NCI-H187 (cell line): Measurements from ENCODE around the gene PRSS57.

Experiments used
- DNase-seq, 2 experiments: peaks; one replicate each; lab custom pipeline; 2025; lab: John Stamatoyannopoulos, UW

Gene PRSS57

GRCh38 chr19:652467-653389 lies 42.5 kb downstream of the PRSS57 start:
- no peak for DNase-seq

GRCh38 chr19:651991-652390 lies 43.3 kb downstream of the PRSS57 start:
- no peak for DNase-seq

GRCh38 chr19:651114-651818 lies 44.0 kb downstream of the PRSS57 start:
- DNase-seq, result no peak

- no peak for DNase-seq
Observed at GRCh38 chr19:650121-650520, 45.1 kb downstream of the PRSS57 start.

- no peak for DNase-seq
Observed at GRCh38 chr19:648904-649801, 46.1 kb downstream of the PRSS57 start.

GRCh38 chr19:648305-648704 lies 46.9 kb downstream of the PRSS57 start:
- DNase-seq, result no peak

GRCh38 chr19:647566-648284 lies 47.5 kb downstream of the PRSS57 start:
- DNase-seq, result no peak

DNA sequence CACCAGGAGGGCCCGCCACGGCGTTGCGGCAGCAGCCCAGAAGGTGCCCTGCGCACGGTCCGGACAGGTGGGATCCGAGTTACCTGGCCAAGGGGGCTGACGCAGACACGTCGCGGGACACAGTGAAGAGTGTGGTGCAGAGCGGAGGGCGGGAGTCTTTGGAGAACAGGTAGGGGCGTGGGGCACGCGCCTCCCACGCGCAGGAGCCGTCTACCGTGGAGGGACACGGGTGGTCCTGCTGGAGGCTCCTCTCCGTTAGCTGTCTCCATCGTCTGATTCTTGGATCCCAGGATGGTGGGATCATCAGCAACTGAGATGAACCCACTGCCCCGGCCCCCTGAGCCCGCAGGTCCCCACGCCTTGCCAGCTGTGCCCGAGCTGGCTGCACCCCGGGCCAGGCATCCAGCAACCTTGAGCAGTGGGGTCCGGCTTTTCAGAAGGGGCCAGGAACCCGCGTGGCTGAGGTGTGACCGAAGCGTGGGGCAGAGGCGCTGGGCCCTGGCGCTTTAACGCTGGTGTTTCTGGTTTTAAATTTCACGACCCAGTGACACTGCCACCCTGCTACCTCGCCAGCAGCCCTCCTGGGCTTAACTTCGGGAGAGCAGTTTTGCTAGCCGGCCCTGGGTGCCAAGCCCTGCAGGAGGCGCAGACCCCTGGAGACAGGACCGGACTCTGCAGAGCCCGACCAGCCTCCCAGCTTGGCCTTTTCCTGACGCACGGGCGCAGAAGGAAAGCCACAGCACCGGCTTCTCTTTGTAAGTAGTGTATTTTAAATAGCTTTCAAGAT lies 48.3 kb downstream of the PRSS57 start:
- DNase-seq, result no peak

- DNase-seq, result no peak
Observed at GRCh38 chr19:645912-646778, 49.1 kb downstream of the PRSS57 start.

- DNase-seq, result no peak
Observed at GRCh38 chr19:644789-645188, 50.5 kb downstream of the PRSS57 start.

DNA sequence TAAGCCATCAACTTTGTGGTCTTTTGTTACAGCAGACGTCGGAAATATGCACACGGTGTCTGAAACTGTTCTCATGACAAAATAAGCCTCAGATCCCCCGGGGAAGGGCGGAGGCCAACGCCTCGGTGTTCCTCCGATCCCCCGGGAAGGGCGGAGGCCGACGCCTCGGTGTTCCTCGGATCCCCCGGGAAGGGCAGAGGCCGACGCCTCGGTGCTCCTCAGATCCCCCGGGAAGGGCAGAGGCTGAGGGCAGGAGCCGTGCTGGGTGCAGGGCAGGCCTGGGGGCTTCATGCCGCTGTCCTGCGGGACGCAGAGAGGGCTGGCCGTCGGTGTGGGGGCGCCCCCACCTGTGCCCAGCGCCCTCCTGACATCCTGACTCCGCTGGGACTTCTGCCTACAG lies 50.9 kb downstream of the PRSS57 start:
- no peak for DNase-seq

GRCh38 chr19:643736-644135 lies 51.5 kb downstream of the PRSS57 start:
- DNase-seq, result no peak

- no peak for DNase-seq
Observed at GRCh38 chr19:642767-643727, 52.2 kb downstream of the PRSS57 start.

- no peak for DNase-seq
Observed at GRCh38 chr19:641702-642101, 53.5 kb downstream of the PRSS57 start.

DNA sequence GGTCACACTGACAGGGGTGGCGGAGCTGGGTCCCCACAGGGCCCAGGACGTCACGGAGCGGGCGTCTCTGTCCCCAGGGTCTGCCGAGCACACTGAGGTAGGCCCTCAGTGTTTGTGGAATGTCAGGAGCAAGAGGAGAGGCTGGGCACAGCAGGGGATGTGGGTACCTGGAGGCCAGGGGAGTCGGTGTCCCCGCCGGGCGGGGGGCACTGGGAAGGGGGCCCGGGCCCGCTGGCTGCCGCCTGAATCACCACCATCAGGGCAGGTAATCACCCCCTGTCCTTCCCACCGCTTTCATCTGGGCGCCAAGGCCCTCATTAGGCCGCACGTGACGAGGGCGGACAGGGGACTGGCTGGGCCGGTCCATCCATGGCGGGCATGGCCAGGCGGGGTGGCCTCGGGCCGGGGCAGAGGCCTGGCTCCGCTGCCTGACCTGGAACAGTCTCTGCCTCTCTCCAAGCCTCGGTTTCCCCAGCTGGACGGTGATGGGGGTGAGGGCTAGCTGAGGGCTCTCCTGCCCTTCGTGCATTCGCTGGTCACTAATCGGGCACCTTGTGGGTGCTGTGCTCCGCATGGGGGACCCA lies 54.6 kb downstream of the PRSS57 start:
- no peak for DNase-seq

DNA sequence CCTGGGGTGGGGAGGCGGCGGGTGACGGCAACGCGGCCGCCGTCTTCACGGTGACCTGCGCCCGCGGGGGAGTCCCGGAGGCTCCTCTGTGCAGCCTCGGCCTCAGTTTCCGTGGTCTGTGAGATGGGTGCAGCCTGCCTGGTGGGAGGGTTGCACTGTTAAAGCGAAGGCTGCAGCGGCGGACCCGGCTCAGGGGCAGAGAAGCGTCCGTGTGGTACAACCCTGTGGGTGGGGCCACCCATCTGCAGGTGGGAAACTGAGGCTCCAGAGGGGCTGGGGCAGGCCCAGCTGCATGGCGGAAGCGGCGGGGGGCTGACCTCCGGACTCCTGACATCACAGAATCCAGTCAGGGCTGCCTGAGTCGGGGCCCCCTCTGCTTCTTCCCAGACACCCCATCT lies 55.1 kb downstream of the PRSS57 start:
- no peak for DNase-seq

- DNase-seq, result peak; percentile 47 to 87
Observed at GRCh38 chr19:639253-640160, 55.7 kb downstream of the PRSS57 start, which contains the start of gene FGF22. Gene FGF22, plus strand, starts transcription at chr19:639879. Its CDS starts 47 bp downstream, at chr19:639926.
